ENCODE results near the gene LSM4.

GRCh38 chr19:18307271-18307681 is 15.6 kb downstream of the LSM4 start:
- TF ChIP-seq CTCF (IDR thresholded peaks at IDR 0.05) (no peak), POLR2A (IDR thresholded peaks at IDR 0.05) (no peak)
